ENCODE data around the gene CARD16. TPM values are rescaled to one million over a fixed set of nuclear protein-coding genes. Genes with fewer than 3 reads are reported as not detected.

The CARD16 gene
- polyA plus RNA-seq, 1 of the 3 experiments (the other 2 are of a cell fraction), result not detected

GRCh38 chr11:105052487-105052886 is 7.4 kb upstream of the CARD16 start:
- Histone ChIP-seq H3K9me2 (no peaks in the 10 kb centered on the region), H3K9ac (no peak overlapping the region), H2AFZ (ENCODE audit: low read depth) (no peak overlapping the region), H3K4me1 (ENCODE audit: control insufficient read depth in 1 of 2, insufficient read depth in 2 of 2, low read depth in 1 of 2, low read length in 1 of 2) (no peaks in the 10 kb centered on the region), H3K79me2 (ENCODE audit: insufficient read depth) (no peaks in the 10 kb centered on the region), H3K36me3 (replicated peaks in 1 of 2; ENCODE audit: control insufficient read depth in 1 of 2, insufficient read depth in 2 of 2, low read length in 1 of 2) (no peaks in the 10 kb centered on the region), H3K9me3 (no peaks in the 10 kb centered on the region), H4K20me1 (ENCODE audit: insufficient read depth) (no peaks in the 10 kb centered on the region), H3K4me2 (no peak overlapping the region), H3K4me3 (ENCODE audit: low read depth in 2 of 2, low read length in 1 of 2) (no peak overlapping the region), H3F3A (replicated peaks; ENCODE audit: insufficient read depth) (no peaks in the 10 kb centered on the region), H3K27ac (ENCODE audit: low read depth in 2 of 2, low read length in 1 of 2) (no peak overlapping the region), H3K27me3 (ENCODE audit: insufficient read depth) (no peaks in the 10 kb centered on the region)
- CTCF ChIA-PET, result no interaction called here
- DNase-seq, result no peak
- WGBS (ENCODE audit: low lambda C conversion rate), result 48% methylated on average over 3 of the region's 3 CpGs
- POLR2A ChIA-PET, result no interaction called here
- TF ChIP-seq TEAD4 (IDR thresholded peaks at IDR 0.05; ENCODE audit: borderline replicate concordance, insufficient read depth) (no peak), GABPA (IDR thresholded peaks at IDR 0.05; ENCODE audit: low read depth) (no peak), CTCF (IDR thresholded peaks at IDR 0.05) (no peak), GATA2 (CRISPR knock-in tag; IDR thresholded peaks at IDR 0.05) (no peak), RXRA (IDR thresholded peaks at IDR 0.05; ENCODE audit: borderline replicate concordance, low read depth) (no peak), MXI1 (IDR thresholded peaks at IDR 0.05; ENCODE audit: low read depth, low read length) (no peak), REST (IDR thresholded peaks at IDR 0.05; ENCODE audit: low read depth, low read length) (no peak), FOXJ3 (CRISPR knock-in tag; IDR thresholded peaks at IDR 0.05) (no peak), RAD21 (IDR thresholded peaks at IDR 0.05; ENCODE audit: low read length) (no peak), POLR2AphosphoS5 (IDR thresholded peaks at IDR 0.05; ENCODE audit: low read depth, low read length) (no peak)

- POLR2A ChIA-PET, result no interaction called here
- Histone ChIP-seq H3K9me3 (no peaks in the 10 kb centered on the region), H3K27me3 (ENCODE audit: insufficient read depth) (no peaks in the 10 kb centered on the region), H3K79me2 (ENCODE audit: insufficient read depth) (no peaks in the 10 kb centered on the region), H3F3A (replicated peaks; ENCODE audit: insufficient read depth) (no peaks in the 10 kb centered on the region), H3K27ac (ENCODE audit: low read depth in 2 of 2, low read length in 1 of 2) (no peak overlapping the region), H3K4me2 (no peak overlapping the region), H4K20me1 (ENCODE audit: insufficient read depth) (no peaks in the 10 kb centered on the region), H3K36me3 (replicated peaks in 1 of 2; ENCODE audit: control insufficient read depth in 1 of 2, insufficient read depth in 2 of 2, low read length in 1 of 2) (no peaks in the 10 kb centered on the region), H3K4me3 (ENCODE audit: low read depth in 2 of 2, low read length in 1 of 2) (no peak overlapping the region), H2AFZ (ENCODE audit: low read depth) (no peak overlapping the region), H3K4me1 (ENCODE audit: control insufficient read depth in 1 of 2, insufficient read depth in 2 of 2, low read depth in 1 of 2, low read length in 1 of 2) (no peaks in the 10 kb centered on the region), H3K9ac (no peak overlapping the region), H3K9me2 (no peaks in the 10 kb centered on the region)
- DNase-seq, result no peak
- TF ChIP-seq YY1 (IDR thresholded peaks at IDR 0.05; ENCODE audit: low read depth) (no peak), RFX5 (IDR thresholded peaks at IDR 0.05; ENCODE audit: low read length) (no peak), ZBTB33 (IDR thresholded peaks at IDR 0.05; ENCODE audit: borderline replicate concordance, low read depth) (no peak), TCF12 (IDR thresholded peaks at IDR 0.05) (no peak), RAD21 (IDR thresholded peaks at IDR 0.05; ENCODE audit: low read length) (no peak), FOXM1 (IDR thresholded peaks at IDR 0.05; ENCODE audit: low read depth) (no peak), JUND (IDR thresholded peaks at IDR 0.05) (no peak), GABPA (IDR thresholded peaks at IDR 0.05; ENCODE audit: low read depth) (no peak), RCOR1 (IDR thresholded peaks at IDR 0.05; ENCODE audit: low read length) (no peak), PBX3 (IDR thresholded peaks at IDR 0.05) (no peak), MAX (IDR thresholded peaks at IDR 0.05; ENCODE audit: low read depth) (no peak)
- CTCF ChIA-PET, result no interaction called here
- WGBS (ENCODE audit: low lambda C conversion rate), result 45% methylated on average over 2 of the region's 2 CpGs
Observed at GRCh38 chr11:105051559-105051958, 6.4 kb upstream of the CARD16 start.

Data from SK-N-SH (cell line).